ENCODE measurements around the gene EMID1. TPM values are rescaled to one million over a fixed set of nuclear protein-coding genes. Genes with fewer than 3 reads are reported as not detected.

EMID1 gene
- total RNA-seq, 1 experiment from 2014 or later, result 0.26 TPM

GRCh38 chr22:29288837-29289236 lies 83.1 kb downstream of the EMID1 start:
- Histone ChIP-seq H3K36me3 (ENCODE audit: insufficient read depth, low read length) (peaks cover 88% of the 10 kb centered on the region), H3K4me3 (ENCODE audit: low read length) (no peak overlapping the region), H2AFZ (ENCODE audit: low read length) (no peak overlapping the region), H3K79me2 (ENCODE audit: low read length) (peaks cover 57% of the 10 kb centered on the region), H3K9ac (ENCODE audit: low read length) (no peak overlapping the region), H3K4me2 (ENCODE audit: low read depth, low read length, poor library complexity, severe bottlenecking) (no peak overlapping the region), H3K4me1 (ENCODE audit: low read length) (peaks cover 7% of the 10 kb centered on the region; the same call in 1 of the 2 replicates), H3K27me3 (ENCODE audit: low read length) (no peaks in the 10 kb centered on the region), H4K20me1 (ENCODE audit: insufficient read depth, low read depth, low read length) (peaks cover 34% of the 10 kb centered on the region), H3K27ac (ENCODE audit: low read length) (no peak overlapping the region), H3K9me2 (replicated peaks; ENCODE audit: insufficient read depth, low read length) (no peaks in the 10 kb centered on the region), H3K9me3 (ENCODE audit: low read length) (no peaks in the 10 kb centered on the region)
- DNase-seq, result no peak

- no peak overlapping the region for H3K4me3 ChIP-seq (ENCODE audit: low read length)
- no peak overlapping the region for H3K9ac ChIP-seq (ENCODE audit: low read length)
- H4K20me1 ChIP-seq (ENCODE audit: insufficient read depth, low read depth, low read length), result peaks cover 27% of the 10 kb centered on the region
- peaks cover 48% of the 10 kb centered on the region for H3K79me2 ChIP-seq (ENCODE audit: low read length)
- H3K9me2 ChIP-seq (replicated peaks; ENCODE audit: insufficient read depth, low read length), result no peaks in the 10 kb centered on the region
- H3K27ac ChIP-seq (ENCODE audit: low read length), result no peak overlapping the region
- H3K36me3 ChIP-seq (ENCODE audit: insufficient read depth, low read length), result peaks cover 84% of the 10 kb centered on the region
- no peak for DNase-seq
- no peaks in the 10 kb centered on the region for H3K9me3 ChIP-seq (ENCODE audit: low read length)
- H3K4me1 ChIP-seq (ENCODE audit: low read length), result peaks cover 17% of the 10 kb centered on the region
- no peak overlapping the region for H3K4me2 ChIP-seq (ENCODE audit: low read depth, low read length, poor library complexity, severe bottlenecking)
- no peaks in the 10 kb centered on the region for H3K27me3 ChIP-seq (ENCODE audit: low read length)
- no peak overlapping the region for H2AFZ ChIP-seq (ENCODE audit: low read length)
These were observed 84.4 kb downstream of the EMID1 start for GRCh38 chr22:29290061-29290460.

GRCh38 chr22:29291215-29291614 lies 85.5 kb downstream of the EMID1 start:
- H4K20me1 ChIP-seq (ENCODE audit: insufficient read depth, low read depth, low read length), result peaks cover 36% of the 10 kb centered on the region

GRCh38 chr22:29292379-29292778 lies 86.7 kb downstream of the EMID1 start:
- no peak for DNase-seq
- Histone ChIP-seq H3K27me3 (ENCODE audit: low read length) (no peaks in the 10 kb centered on the region), H3K9ac (ENCODE audit: low read length) (no peak overlapping the region), H3K79me2 (ENCODE audit: low read length) (peaks cover 37% of the 10 kb centered on the region), H3K9me2 (replicated peaks; ENCODE audit: insufficient read depth, low read length) (no peaks in the 10 kb centered on the region), H3K9me3 (ENCODE audit: low read length) (no peaks in the 10 kb centered on the region), H3K4me2 (ENCODE audit: low read depth, low read length, poor library complexity, severe bottlenecking) (no peak overlapping the region), H3K36me3 (ENCODE audit: insufficient read depth, low read length) (peaks cover 86% of the 10 kb centered on the region), H3K4me1 (ENCODE audit: low read length) (peaks cover 34% of the 10 kb centered on the region), H4K20me1 (ENCODE audit: insufficient read depth, low read depth, low read length) (peaks cover 43% of the 10 kb centered on the region), H3K4me3 (ENCODE audit: low read length) (no peak overlapping the region), H2AFZ (ENCODE audit: low read length) (no peak overlapping the region), H3K27ac (ENCODE audit: low read length) (no peak overlapping the region)

More at GRCh38 chr22:29291215-29291614, 85.5 kb downstream of the EMID1 start:
- H3K27ac ChIP-seq (ENCODE audit: low read length), result no peak overlapping the region
- H3K9me3 ChIP-seq (ENCODE audit: low read length), result no peaks in the 10 kb centered on the region
- H3K9me2 ChIP-seq (replicated peaks; ENCODE audit: insufficient read depth, low read length), result no peaks in the 10 kb centered on the region
- H3K79me2 ChIP-seq (ENCODE audit: low read length), result peaks cover 42% of the 10 kb centered on the region
- H3K4me2 ChIP-seq (ENCODE audit: low read depth, low read length, poor library complexity, severe bottlenecking), result no peak overlapping the region
- no peak overlapping the region for H2AFZ ChIP-seq (ENCODE audit: low read length)
- no peak overlapping the region for H3K9ac ChIP-seq (ENCODE audit: low read length)
- peaks cover 87% of the 10 kb centered on the region for H3K36me3 ChIP-seq (ENCODE audit: insufficient read depth, low read length)
- no peak overlapping the region for H3K4me3 ChIP-seq (ENCODE audit: low read length)
- H3K4me1 ChIP-seq (ENCODE audit: low read length), result peaks cover 28% of the 10 kb centered on the region
- DNase-seq, result no peak
- no peaks in the 10 kb centered on the region for H3K27me3 ChIP-seq (ENCODE audit: low read length)

GRCh38 chr22:29298641-29299040 lies 92.9 kb downstream of the EMID1 start:
- Histone ChIP-seq H3K4me2 (ENCODE audit: low read depth, low read length, poor library complexity, severe bottlenecking) (no peak overlapping the region), H3K79me2 (ENCODE audit: low read length) (no peaks in the 10 kb centered on the region), H3K36me3 (ENCODE audit: insufficient read depth, low read length) (peaks cover 40% of the 10 kb centered on the region), H3K9ac (ENCODE audit: low read length) (no peak overlapping the region), H4K20me1 (ENCODE audit: insufficient read depth, low read depth, low read length) (peaks cover 35% of the 10 kb centered on the region), H3K4me1 (ENCODE audit: low read length) (peaks cover 33% of the 10 kb centered on the region), H3K4me3 (ENCODE audit: low read length) (no peak overlapping the region), H3K9me3 (ENCODE audit: low read length) (no peaks in the 10 kb centered on the region), H2AFZ (ENCODE audit: low read length) (no peak overlapping the region), H3K9me2 (replicated peaks; ENCODE audit: insufficient read depth, low read length) (no peaks in the 10 kb centered on the region), H3K27me3 (ENCODE audit: low read length) (no peaks in the 10 kb centered on the region), H3K27ac (ENCODE audit: low read length) (no peak overlapping the region)
- DNase-seq, result no peak

GRCh38 chr22:29299136-29299900 lies 93.6 kb downstream of the EMID1 start:
- H3K79me2 ChIP-seq (ENCODE audit: low read length), result no peaks in the 10 kb centered on the region
- H3K4me1 ChIP-seq (ENCODE audit: low read length), result peaks cover 27% of the 10 kb centered on the region
- H3K27ac ChIP-seq (ENCODE audit: low read length), result no peak overlapping the region
- H3K27me3 ChIP-seq (ENCODE audit: low read length), result no peaks in the 10 kb centered on the region
- no peaks in the 10 kb centered on the region for H3K9me2 ChIP-seq (replicated peaks; ENCODE audit: insufficient read depth, low read length)
- no peak overlapping the region for H3K4me3 ChIP-seq (ENCODE audit: low read length)
- no peak overlapping the region for H3K4me2 ChIP-seq (ENCODE audit: low read depth, low read length, poor library complexity, severe bottlenecking)
- peaks cover 35% of the 10 kb centered on the region for H4K20me1 ChIP-seq (ENCODE audit: insufficient read depth, low read depth, low read length)
- DNase-seq, result no peak
- H3K36me3 ChIP-seq (ENCODE audit: insufficient read depth, low read length), result peaks cover 34% of the 10 kb centered on the region
- no peak overlapping the region for H3K9ac ChIP-seq (ENCODE audit: low read length)
- H2AFZ ChIP-seq (ENCODE audit: low read length), result no peak overlapping the region
- H3K9me3 ChIP-seq (ENCODE audit: low read length), result no peaks in the 10 kb centered on the region

- no peak overlapping the region for H3K9ac ChIP-seq (ENCODE audit: low read length)
- no peaks in the 10 kb centered on the region for H3K9me3 ChIP-seq (ENCODE audit: low read length)
- H3K27me3 ChIP-seq (ENCODE audit: low read length), result no peaks in the 10 kb centered on the region
- no peaks in the 10 kb centered on the region for H3K79me2 ChIP-seq (ENCODE audit: low read length)
- no peak overlapping the region for H3K27ac ChIP-seq (ENCODE audit: low read length)
- no peak for DNase-seq
- H3K4me1 ChIP-seq (ENCODE audit: low read length), result peaks cover 17% of the 10 kb centered on the region
- H3K4me2 ChIP-seq (ENCODE audit: low read depth, low read length, poor library complexity, severe bottlenecking), result no peak overlapping the region
- peaks cover 29% of the 10 kb centered on the region for H3K36me3 ChIP-seq (ENCODE audit: insufficient read depth, low read length)
- H2AFZ ChIP-seq (ENCODE audit: low read length), result no peak overlapping the region
- H3K4me3 ChIP-seq (ENCODE audit: low read length), result no peak overlapping the region
- peaks cover 32% of the 10 kb centered on the region for H4K20me1 ChIP-seq (ENCODE audit: insufficient read depth, low read depth, low read length)
- no peaks in the 10 kb centered on the region for H3K9me2 ChIP-seq (replicated peaks; ENCODE audit: insufficient read depth, low read length)
These were observed 94.7 kb downstream of the EMID1 start for GRCh38 chr22:29300467-29300806.

GRCh38 chr22:29300807-29301601 lies 95.3 kb downstream of the EMID1 start:
- Histone ChIP-seq H3K9ac (ENCODE audit: low read length) (no peak overlapping the region), H3K27ac (ENCODE audit: low read length) (no peak overlapping the region), H3K36me3 (ENCODE audit: insufficient read depth, low read length) (peaks cover 23% of the 10 kb centered on the region), H3K4me1 (ENCODE audit: low read length) (peaks cover 11% of the 10 kb centered on the region), H4K20me1 (ENCODE audit: insufficient read depth, low read depth, low read length) (peaks cover 26% of the 10 kb centered on the region), H3K27me3 (ENCODE audit: low read length) (no peaks in the 10 kb centered on the region), H3K79me2 (ENCODE audit: low read length) (no peaks in the 10 kb centered on the region), H3K4me3 (ENCODE audit: low read length) (no peak overlapping the region), H3K4me2 (ENCODE audit: low read depth, low read length, poor library complexity, severe bottlenecking) (no peak overlapping the region), H3K9me3 (ENCODE audit: low read length) (no peaks in the 10 kb centered on the region), H2AFZ (ENCODE audit: low read length) (no peak overlapping the region), H3K9me2 (replicated peaks; ENCODE audit: insufficient read depth, low read length) (no peaks in the 10 kb centered on the region)
- DNase-seq, result peak; percentile 59
